Measurements from ENCODE around the gene C2CD4B.

DNA sequence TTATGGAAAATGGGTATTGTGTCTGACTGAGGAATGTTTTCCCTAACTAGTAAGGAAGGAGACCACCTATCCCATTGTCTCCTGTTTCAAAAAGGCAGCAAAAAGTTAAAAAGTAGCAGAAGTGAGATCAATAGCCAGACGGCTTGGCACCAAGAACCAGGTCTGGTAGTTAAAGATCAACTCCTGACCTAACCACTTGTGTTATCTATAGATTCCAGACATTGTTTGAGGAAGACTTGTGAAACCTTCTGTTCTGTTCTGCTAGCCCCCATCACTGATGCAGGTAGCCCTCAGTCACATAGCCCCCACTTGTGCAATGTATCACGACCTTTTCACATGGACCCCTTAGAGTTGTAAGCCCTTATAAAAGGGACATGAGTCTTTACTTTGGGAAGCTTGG, 46.3 kb upstream of the C2CD4B start:
- TF ChIP-seq, protein P1, sequence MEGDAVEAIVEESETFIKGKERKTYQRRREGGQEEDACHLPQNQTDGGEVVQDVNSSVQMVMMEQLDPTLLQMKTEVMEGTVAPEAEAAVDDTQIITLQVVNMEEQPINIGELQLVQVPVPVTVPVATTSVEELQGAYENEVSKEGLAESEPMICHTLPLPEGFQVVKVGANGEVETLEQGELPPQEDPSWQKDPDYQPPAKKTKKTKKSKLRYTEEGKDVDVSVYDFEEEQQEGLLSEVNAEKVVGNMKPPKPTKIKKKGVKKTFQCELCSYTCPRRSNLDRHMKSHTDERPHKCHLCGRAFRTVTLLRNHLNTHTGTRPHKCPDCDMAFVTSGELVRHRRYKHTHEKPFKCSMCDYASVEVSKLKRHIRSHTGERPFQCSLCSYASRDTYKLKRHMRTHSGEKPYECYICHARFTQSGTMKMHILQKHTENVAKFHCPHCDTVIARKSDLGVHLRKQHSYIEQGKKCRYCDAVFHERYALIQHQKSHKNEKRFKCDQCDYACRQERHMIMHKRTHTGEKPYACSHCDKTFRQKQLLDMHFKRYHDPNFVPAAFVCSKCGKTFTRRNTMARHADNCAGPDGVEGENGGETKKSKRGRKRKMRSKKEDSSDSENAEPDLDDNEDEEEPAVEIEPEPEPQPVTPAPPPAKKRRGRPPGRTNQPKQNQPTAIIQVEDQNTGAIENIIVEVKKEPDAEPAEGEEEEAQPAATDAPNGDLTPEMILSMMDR (conservative IDR thresholded peaks at IDR 0.05 in 1 of 2, IDR thresholded peaks at IDR 0.05 in 1 of 2; ENCODE audit: extremely low read depth in 1 of 2, insufficient read depth in 1 of 2, low read depth in 1 of 2, low read length in 2 of 2): no peak
- TF ChIP-seq EZH2 (IDR thresholded peaks at IDR 0.05; ENCODE audit: borderline replicate concordance, low read length): no peak
